Sigmoid colon (tissue), 4 donors: ENCODE results near the gene PCED1B.

Experiments
- EP300 ChIP-seq, 4 donors: sonication (generic); formaldehyde crosslinking; IDR thresholded peaks; one replicate each; pipeline ENCODE4 v1.6.1; 2017; ENCODE audit warnings: antibody characterized with exemption in 4 of 4
- POLR2A ChIP-seq, 2 donors: fragments of 450-650 bp; IDR thresholded peaks; one replicate each; pipeline ENCODE4 v1.6.1; 2016; ENCODE audit warnings: antibody characterized with exemption in 2 of 2, mild to moderate bottlenecking in 2 of 2, moderate library complexity in 2 of 2
- POLR2AphosphoS5 ChIP-seq, 4 donors: sonication (generic); formaldehyde crosslinking; IDR thresholded peaks; one replicate each; pipeline ENCODE4 v1.6.1; 2017; ENCODE audit warnings: antibody characterized with exemption in 4 of 4
- TF ChIP-seq, protein P1 (sequence below), 4 experiments: fragments of 450-650 bp in 3 of 4; fragments of 200-600 bp in 1 of 4; IDR thresholded peaks; one replicate each; pipeline ENCODE4 v1.5.1; 2016 to 2019; ENCODE audit warnings: antibody characterized with exemption in 4 of 4, mild to moderate bottlenecking in 3 of 4, moderate library complexity in 2 of 4

GRCh38 chr12:47039079-47039478 lies 40.3 kb upstream of the PCED1B start:
- TF ChIP-seq POLR2A (IDR thresholded peaks at IDR 0.05) (no peak), EP300 (IDR thresholded peaks at IDR 0.05) (no peak), POLR2AphosphoS5 (IDR thresholded peaks at IDR 0.05) (no peak)
- TF ChIP-seq, protein P1, sequence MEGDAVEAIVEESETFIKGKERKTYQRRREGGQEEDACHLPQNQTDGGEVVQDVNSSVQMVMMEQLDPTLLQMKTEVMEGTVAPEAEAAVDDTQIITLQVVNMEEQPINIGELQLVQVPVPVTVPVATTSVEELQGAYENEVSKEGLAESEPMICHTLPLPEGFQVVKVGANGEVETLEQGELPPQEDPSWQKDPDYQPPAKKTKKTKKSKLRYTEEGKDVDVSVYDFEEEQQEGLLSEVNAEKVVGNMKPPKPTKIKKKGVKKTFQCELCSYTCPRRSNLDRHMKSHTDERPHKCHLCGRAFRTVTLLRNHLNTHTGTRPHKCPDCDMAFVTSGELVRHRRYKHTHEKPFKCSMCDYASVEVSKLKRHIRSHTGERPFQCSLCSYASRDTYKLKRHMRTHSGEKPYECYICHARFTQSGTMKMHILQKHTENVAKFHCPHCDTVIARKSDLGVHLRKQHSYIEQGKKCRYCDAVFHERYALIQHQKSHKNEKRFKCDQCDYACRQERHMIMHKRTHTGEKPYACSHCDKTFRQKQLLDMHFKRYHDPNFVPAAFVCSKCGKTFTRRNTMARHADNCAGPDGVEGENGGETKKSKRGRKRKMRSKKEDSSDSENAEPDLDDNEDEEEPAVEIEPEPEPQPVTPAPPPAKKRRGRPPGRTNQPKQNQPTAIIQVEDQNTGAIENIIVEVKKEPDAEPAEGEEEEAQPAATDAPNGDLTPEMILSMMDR (IDR thresholded peaks at IDR 0.05), result no peak
